SHP77 (cell line): ENCODE data around the gene MYO1D.
A peak's percentile ranks its signal among the peaks of the same experiment; 100 is the strongest.
"Not testable (repeated sequence)": the region's sequence is repeated elsewhere in the genome, so short reads cannot be mapped to it uniquely, and the experiment has no call there.

Experiments
- DNase-seq, 2 experiments: peaks; one replicate each; lab custom pipeline; 2025; lab: John Stamatoyannopoulos, UW

Gene MYO1D

GRCh38 chr17:32671896-32672295 is 205.0 kb downstream of the MYO1D start:
- DNase-seq: no peak

GRCh38 chr17:32664936-32665583 is 211.9 kb downstream of the MYO1D start:
- DNase-seq: no peak

- no peak for DNase-seq
Observed at GRCh38 chr17:32660496-32660985, 216.4 kb downstream of the MYO1D start.

- peak; percentile 27 to 42 for DNase-seq
Observed at GRCh38 chr17:32659419-32659842, 217.5 kb downstream of the MYO1D start.

- DNase-seq: no peak
Observed at GRCh38 chr17:32658470-32659418, 218.2 kb downstream of the MYO1D start.

- DNase-seq: no peak
Observed at GRCh38 chr17:32656886-32657285, 220.0 kb downstream of the MYO1D start.

GRCh38 chr17:32654324-32654723 is 222.6 kb downstream of the MYO1D start:
- no peak for DNase-seq

- DNase-seq: no peak
Observed at GRCh38 chr17:32651084-32651483, 225.8 kb downstream of the MYO1D start.

- no peak for DNase-seq
Observed at GRCh38 chr17:32648450-32648849, 228.5 kb downstream of the MYO1D start.

- no peak for DNase-seq
Observed at GRCh38 chr17:32646941-32647340, 230.0 kb downstream of the MYO1D start.

GRCh38 chr17:32641514-32641913 is 235.4 kb downstream of the MYO1D start:
- not testable (repeated sequence) for DNase-seq

GRCh38 chr17:32636598-32637218 is 240.2 kb downstream of the MYO1D start:
- no peak for DNase-seq

GRCh38 chr17:32634167-32634566 is 242.8 kb downstream of the MYO1D start:
- DNase-seq: no peak

GRCh38 chr17:32631341-32632096 is 245.4 kb downstream of the MYO1D start:
- DNase-seq: no peak

- no peak for DNase-seq
Observed at GRCh38 chr17:32629563-32630190, 247.2 kb downstream of the MYO1D start.

GRCh38 chr17:32628271-32629044 is 248.5 kb downstream of the MYO1D start:
- DNase-seq: no peak

- DNase-seq: peak; percentile 31 to 51
Observed at GRCh38 chr17:32627239-32627996, 249.5 kb downstream of the MYO1D start.

GRCh38 chr17:32626379-32626791 is 250.5 kb downstream of the MYO1D start:
- DNase-seq: no peak

- peak; percentile 22 to 23 for DNase-seq
Observed at GRCh38 chr17:32625971-32626370, 251.0 kb downstream of the MYO1D start.

GRCh38 chr17:32623196-32623595 is 253.7 kb downstream of the MYO1D start:
- no peak for DNase-seq
